H1 (cell line): Measurements from ENCODE around the gene HEXIM1.

ENCODE experiments used
- CTCF ChIP-seq, 3 experiments: IDR thresholded peaks; 1 replicate in 2 of 3; 2 replicates in 1 of 3; pipeline versions ENCODE4 v1.5.1 to v1.6.1; 2011; ENCODE audit warnings: low read length in 3 of 3, mild to moderate bottlenecking in 3 of 3, inconsistent platforms in 2 of 3, low read depth in 1 of 3, moderate library complexity in 1 of 3; ENCODE audit not compliant: insufficient read depth in 1 of 3; ENCODE audit errors: control extremely low read depth in 1 of 3
- GABPA ChIP-seq: IDR thresholded peaks from 2 replicates; pipeline ENCODE4 v1.6.1; 2011; ENCODE audit warnings: mild to moderate bottlenecking, low read length, moderate library complexity, borderline replicate concordance; ENCODE audit not compliant: insufficient read depth
- NRF1 ChIP-seq: IDR thresholded peaks from 2 replicates; pipeline ENCODE4 v1.6.1; 2011; ENCODE audit warnings: mild to moderate bottlenecking, low read depth, low read length, improper control_type of control experiment
- USF2 ChIP-seq: IDR thresholded peaks from 2 replicates; pipeline ENCODE4 v1.6.1; 2011; ENCODE audit warnings: low read length, improper control_type of control experiment

- TF ChIP-seq NRF1, result no peak
- TF ChIP-seq USF2, result no peak
- no peak for TF ChIP-seq GABPA
- TF ChIP-seq CTCF (IDR thresholded peaks at IDR 0.05; ENCODE audit: control extremely low read depth in 1 of 3, insufficient read depth in 1 of 3, low read depth in 1 of 3, low read length in 3 of 3), result no peak
Measured at GRCh38 chr17:45146166-45146565, 2.1 kb upstream of the HEXIM1 start.
